Stimulated activated CD8-positive, alpha-beta memory T cell treated with anti-CD3 and anti-CD28 coated beads, Interleukin-15, amount 100 ng/mL, for 1 hour (primary cell): ENCODE results near the gene PPM1N.
A peak's percentile ranks its signal among the peaks of the same experiment; 100 is the strongest.

Experiments
- DNase-seq: peaks from one replicate; pipeline ENCODE4 v3.0.0-alpha.2; 2020; ENCODE audit warnings: low read depth

The PPM1N gene

DNA sequence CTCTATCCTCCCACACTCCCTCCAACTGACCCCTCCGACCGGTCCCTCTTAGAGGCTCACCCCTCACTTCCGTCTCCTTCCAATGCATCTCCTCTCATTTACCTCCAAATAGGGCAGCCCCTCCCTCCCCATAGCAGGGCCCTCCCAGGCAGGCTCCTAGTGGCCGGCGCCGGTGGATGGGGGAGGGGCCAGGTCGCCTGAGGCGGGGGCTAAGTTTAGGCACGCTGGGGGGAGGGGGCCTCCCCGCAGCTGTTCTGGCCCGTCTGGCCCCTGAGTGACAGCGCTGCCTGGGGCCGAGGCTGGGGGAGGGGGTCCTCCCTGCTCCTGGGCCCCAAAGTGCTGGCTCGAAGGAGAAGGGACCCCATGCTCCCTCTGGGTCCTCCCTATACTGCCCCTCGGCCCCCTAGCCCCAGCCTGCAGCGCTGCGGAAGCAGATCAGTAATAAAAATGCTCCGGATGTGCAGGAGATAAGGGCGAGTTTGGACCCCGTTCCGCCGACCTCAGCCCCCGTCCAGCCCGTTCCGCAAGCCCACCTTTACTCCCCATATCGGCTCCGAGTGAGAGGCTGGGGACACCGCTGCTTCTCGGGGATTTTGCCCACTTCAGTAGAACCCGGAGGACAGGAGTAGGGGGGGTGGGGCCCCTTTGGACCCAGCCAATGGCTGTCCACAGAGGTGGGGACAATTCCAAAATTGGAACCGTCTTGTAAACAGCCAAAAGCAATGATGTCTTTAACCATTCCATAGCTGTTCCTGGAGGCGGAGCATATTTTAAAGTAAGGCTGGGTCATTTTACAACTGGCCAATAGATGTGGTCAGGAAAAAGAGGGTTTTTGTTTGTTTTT, 5.4 kb upstream of the PPM1N start:
- DNase-seq = no peak

DNA sequence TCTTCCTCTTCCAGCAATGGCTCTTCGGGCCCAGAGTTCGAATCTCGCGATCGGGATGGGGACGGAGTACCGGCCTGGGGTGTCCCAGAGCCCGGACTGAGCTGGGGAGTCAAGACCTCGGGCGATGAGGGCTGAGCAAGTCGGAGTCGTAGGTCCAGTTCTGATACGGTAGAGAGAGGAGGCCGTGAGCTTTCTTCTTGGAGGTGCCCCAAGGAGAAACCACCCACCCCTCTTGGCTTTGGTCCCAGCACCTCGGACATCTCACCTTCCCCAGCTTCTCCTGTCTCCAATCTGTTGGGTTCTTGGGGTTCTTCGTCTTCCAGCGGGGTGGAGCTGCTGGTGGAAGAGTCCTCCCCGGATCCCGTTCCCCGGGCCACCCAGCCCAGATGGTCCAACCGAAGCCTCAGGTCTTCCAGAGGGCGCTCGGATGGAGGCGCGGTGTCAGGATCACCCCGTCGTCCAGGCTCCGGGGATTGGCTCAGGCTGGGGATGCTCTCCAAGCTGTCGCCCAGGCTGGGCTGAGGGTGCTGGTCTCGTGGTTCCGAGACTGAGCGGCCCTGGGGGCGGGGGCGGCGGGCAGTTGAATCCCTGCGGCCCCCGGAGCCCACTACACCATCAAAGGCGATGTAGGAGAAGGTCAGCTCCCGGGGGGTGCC, 3.9 kb upstream of the PPM1N start:
- DNase-seq = no peak

DNA sequence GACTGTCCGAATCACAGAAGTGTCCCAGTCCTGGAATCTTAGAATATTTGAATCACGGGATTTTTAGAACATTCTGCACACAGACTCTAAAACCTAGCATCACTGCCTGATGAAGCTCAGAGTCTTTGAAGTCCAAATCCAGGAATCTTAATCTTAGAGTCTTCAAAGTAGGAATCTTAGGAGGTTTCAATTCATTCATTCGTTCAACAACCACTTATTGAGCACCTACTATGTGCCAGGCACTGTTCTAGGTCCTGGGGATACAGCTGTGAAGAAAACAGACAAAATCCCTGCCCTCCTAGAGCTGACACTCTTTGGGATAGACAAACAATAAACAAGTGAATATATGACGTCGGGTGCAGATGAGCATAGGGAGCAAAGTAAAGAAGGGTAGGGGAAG, 3.1 kb upstream of the PPM1N start:
- no peak for DNase-seq

DNA sequence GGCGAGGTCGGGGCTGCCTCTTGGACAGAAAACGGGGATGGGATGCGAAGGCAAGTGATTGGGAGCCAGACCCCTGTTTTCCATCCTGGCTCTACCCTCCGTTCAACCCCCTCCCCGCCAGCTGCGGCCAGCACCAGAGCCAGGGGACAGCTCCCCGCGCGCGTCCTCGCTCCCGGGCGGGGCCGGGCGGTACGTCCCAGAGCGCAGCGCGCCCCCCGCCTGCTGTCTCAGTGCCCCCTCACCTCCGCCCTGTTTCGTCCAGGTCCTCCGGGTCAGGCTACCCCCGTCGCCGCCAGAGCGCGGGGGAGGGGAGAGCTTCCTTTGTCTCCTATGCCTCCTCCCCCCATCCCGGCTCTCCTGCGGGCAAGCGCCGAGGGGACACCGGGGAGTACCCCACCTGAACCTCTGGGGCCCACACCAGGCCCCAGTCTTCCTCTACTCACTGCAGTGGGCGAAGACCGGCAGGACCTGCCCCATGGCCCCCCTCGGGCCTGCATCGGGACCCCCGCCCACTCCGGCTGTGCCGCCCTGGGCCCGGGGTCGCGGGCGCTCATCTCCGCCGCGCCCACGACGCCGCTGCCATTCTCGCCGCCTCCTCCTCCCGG, 1.8 kb upstream of the PPM1N start:
- DNase-seq = no peak

DNA sequence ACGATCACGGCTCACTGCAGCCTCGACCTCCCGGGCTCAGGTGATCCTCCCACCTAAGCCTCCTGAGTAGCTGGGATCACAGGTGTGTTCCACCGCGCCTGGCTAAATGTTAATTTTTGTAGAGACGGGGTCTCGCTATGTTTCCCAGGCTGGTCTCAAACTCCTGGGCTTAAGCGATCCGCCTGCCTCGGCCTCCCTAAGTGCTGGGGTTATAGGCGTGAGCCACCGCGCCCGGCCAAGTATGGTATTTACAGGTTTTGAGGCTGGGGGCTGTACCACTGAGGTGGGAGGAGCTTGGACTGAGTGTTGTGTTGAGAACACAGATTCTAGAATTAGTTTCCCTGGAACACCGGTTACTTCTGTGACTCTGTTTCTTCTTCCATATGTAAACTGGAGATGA, 452 bp upstream of the PPM1N start:
- DNase-seq = no peak

DNA sequence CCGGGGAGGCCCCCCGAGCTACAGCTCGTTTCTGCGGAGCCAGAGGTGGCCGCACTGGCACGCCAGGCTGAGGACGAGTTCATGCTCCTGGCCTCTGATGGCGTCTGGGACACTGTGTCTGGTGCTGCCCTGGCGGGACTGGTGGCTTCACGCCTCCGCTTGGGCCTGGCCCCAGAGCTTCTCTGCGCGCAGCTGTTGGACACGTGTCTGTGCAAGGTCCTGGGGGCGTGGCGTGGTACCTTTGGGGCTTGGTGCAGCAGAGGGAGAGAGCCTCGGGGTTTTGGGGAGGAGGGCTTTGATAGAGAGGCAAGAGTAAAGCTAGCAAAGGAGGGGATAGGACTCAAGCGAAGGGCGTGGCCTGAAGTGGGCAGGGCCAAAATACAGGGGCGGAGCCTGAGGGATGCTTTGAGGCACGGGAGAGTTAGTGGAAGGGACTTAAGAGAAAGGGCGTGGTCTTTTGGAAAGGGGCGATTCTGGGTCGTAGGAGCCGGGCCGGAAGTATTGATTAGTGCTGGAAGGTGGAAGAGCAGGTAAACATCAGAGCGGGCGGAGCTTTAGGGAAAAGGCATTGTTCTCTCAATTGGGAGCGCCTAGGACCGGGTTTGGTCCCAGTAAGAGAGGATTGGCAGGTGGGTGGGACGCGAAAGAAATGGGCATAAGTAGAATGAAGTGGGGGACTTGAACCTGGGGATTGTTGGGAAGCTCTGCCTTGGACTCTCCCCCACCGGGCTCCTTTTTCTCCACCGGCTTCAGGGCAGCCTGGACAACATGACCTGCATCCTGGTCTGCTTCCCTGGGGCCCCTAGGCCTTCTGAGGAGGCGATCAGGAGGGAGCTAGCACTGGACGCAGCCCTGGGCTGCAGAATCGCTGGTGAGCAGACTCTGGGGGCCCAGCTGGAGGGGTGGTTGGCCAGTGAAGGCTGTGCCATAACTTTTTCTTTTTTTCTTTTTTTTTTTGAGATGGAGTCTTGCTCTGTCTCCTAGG, 1.2 kb downstream of the PPM1N start:
- DNase-seq = no peak

DNA sequence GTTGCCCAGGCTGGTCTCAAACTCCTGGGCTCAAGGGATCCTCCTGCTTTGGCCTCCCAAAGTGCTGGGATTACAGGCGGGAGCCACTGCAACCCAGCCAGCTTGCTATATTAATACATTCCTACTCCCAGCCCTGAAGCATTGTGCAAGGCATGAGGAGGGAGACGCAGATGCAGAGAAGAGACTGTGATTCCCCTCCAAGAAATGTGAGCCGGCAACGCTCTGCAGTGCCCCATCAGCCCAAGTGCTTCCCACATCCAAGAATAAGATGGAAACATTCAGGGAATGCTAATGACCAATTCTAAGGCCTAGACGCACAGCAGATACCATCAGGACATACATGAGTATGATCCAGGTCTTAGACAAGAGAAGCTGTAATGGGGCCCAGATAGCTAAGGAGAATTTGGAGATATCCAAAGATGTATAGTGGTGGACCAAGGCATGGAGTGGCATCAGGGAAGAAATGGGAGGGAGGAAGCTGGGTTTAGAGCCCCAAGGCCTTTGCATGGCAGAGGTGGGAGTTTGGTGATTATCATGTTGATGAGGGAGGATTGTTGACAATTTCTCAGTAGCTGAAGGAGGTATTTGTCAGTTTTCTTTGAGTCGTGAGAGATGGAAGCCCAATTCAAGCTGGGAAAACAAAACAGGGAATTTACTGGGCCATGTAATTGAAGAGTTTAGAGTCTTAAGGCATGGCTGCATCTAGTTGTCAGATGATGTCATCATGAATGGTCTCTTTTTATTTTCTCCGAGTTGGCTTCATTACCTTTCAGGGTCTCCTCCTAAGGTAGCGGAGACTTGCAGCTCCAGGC, 2.9 kb downstream of the PPM1N start:
- DNase-seq = no peak

DNA sequence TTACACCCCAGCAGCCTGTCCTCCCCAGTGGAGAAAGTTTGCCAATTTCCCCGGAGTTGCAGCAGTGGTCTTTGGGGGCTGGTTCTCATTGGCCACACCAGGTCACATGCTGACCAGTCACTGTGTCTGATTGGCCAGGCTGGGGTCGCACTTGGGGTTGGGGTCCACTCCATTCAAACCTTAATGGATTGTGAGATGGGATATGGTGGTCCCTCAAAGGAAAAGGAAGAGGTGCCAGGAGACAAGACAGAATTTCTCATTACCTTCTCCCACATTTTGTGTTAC, 3.4 kb downstream of the PPM1N start:
- DNase-seq = no peak

DNA sequence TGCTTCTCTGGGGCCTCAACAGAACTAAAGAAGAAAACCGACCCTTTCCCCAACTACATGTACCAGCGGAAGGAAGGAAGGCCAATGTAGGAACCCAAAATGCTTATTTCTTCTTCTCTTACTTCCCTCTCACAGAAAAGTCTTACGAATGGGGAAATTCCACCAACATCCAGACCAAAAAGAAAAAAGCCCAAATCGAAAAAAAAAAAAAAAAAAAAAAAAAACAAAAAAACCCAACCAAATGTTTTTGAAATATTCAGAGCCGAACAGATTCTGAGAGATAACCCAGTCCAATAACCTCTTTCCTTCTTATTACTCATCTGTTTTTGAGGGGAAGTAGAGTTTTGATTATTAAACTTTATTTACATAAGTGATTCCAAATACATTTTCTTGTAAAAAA, 3.9 kb downstream of the PPM1N start:
- no peak for DNase-seq

DNA sequence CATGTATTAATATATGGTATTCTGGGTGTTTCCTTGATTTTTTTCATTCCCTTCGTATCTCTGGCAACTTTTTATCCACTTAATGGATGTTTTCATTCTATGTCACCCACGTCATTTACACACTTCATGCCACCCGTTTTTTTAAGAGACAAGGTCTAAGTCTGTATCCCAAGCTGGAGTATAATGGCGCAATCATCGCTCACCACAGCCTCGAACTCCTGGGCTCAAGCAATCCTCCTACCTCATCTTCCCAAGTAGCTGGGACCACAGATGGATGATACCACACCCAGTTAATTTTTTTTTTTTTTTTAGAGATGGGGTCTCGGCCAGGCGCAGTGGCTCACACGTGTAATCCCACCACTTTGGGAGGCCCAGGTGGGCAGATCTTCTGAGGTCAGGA, 5.7 kb downstream of the PPM1N start:
- no peak for DNase-seq

DNA sequence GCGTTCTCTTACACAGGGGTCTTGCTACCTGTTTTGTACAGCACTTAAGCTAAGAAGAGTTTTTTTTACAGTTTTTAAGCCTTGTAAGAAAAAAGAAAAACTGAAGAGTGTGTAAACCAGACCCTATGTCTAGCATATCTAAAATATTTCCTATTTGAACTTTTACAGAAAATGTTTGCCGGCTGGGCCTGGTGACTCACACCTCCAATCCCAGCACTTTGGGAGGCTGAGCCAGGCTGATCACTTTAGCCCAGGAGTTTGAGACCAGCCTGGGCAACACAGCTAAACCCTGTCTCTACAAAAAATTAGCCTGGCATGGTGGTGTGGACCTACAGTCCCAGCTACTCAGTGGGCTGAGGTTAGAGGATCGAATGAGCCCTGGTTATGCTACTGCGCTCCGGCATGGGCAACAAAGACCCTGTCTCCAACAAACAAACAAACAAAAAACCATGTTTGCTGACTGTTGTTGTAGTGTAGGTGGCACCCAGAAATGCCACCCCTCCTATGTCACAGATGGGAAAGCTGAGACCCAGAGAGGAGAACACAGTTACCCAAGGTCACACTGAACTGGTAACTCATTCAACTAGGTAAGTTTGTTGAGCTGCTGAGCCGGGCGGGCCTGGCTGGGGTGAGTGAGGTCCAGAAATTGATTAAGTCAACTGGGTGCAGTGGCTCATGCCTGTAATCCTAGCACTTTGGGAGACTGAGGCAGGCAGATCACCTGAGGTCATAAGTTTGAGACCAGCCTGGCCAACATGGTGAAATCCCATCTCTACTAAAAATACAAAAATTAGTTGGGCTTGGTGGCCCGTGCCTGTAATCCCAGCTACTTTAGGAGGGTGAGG, 7.1 kb downstream of the PPM1N start:
- no peak for DNase-seq

DNA sequence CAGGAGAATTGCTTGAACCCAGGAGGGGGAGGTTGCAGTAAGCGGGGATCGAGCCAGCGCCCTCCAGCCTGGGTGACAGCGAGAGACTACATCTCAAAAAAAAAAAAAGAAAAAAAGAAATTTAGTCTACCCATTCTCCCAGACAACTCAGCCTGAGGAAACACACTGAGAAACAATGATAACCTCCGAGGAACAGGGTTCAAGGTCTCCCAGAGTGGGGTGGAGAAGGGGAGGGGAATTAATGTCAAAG, 7.7 kb downstream of the PPM1N start:
- DNase-seq = no peak

DNA sequence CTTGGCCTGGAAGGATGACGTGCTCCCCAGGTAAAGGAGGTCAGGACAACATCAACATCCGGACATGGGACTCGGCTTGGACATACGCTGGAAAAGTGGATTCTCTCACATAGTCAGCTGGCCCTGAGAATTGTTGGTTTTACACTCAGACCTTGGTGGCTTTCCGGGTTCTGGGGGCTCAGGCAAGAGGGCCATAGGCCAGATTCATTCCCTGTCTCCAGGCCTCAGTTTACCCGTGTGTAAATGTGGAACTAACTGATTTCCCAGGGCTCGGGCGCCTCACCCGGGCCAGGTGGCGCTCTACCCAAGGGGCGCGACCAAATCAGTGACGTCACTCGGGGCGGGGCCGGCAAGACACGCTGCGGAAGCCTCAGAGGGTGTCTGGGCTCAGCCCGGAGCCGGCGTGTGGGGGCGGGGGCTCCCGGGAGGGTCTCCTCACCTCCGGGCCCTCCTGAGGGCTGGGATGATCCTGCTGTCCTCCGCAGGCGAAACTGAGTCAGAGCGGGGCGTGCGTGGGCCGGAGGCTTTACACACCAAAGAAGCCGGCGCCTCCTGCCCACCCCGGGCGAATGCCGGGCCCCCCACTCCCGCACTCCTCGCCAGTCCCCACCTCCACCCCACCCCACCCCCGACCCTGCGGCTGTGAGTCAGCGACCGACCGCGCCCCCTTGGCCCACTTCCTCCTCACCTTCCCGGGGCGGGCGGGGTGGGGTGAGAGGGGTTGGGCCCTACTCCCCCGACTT, 8.2 kb downstream of the PPM1N start:
- peak; percentile 97 for DNase-seq

DNA sequence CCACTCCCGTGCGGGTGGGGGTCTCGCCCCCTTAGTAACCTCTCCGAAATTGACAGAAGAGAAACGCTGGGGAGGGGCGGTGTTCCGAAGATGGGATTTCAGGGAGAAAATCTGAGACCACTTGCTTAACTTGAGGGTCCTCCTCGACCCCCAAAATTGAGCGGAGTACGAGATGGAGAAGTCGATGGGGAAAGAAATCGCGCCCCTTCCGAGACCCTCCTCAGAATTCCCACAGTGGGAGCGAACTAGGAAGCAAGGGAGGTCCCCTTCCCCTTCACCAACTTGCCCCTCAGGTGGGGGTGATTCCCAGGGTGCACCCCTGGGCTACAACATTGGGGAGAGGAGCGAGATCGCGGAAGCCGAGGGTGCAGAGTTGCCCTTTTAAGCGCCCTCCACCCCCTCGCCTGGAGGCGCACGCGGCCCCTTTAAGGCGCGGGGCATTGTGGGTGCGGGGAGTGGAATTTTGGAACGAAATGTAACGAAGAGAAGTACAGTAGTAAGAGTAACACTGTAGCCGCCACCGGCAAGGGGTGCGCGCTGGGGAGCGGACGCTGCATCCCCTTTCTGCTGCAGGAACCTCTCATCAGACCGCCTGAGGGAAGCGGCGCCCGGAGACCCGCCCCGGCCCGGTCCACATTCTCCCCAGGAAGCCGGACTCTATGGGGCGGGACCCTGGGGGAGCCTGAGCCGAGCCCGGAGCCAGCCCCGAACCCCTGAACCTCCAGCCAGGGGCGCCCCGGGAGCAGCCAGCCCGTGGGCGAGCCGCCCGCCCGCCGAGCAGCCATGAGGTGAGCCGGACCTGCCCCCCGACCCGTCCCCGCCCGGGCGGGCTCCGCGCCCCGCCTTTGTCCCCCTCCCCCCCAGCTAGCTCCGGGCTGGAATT, 9.0 kb downstream of the PPM1N start, which contains the start of gene VASP:
Gene VASP (plus strand): TSS at position 491 of the 883 bp plus-strand sequence. CDS start 293 bp downstream, at position 784.
- DNase-seq = peak; percentile 85

DNA sequence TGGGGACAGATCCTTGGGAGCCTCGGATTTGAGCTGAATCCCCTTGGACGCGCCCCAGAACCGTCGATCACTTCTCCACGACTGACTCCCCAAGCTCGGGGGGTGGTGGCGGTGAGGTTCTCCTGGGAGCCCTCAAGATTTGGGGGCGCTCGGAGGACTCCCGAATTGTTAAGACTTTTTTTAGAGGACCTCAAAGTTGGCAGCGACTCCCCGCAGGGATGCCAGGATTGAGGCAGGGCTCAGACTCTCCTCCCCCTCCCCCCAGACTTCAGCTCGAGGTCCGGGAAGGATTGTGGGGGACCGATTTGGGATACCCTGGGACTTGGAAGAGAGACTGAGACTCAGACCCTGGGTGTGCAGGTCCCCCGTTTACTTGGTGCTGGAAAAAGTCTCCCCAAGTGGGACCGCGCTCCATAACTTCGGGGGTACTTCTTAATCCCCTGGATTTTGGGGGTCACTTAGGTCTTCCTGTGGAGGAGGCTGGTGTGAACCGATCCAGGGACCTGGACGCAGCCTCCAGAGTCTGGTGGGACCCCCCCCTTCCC, 9.7 kb downstream of the PPM1N start:
- no peak for DNase-seq

DNA sequence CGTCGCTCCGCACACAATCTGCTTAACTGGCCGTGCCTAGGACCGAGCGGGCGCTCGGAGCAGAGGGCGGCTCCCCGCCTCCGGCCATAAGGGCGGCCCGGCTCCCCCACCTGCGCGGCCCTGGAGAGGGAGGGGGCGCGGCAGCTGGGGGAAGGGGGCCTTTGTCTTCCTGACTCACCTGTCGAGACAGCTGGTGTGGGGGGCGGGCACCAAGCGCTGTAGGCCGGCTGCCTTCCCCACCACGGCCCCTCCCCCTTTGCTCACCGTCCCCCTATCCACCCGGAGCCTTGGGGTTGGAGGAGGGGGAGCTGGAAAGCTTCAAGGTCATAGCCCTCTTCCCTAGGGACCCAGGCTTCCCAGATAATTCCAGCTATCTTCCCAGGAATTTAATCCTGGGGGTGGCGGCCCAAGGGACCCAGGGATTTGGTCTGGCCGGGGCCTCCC, 10.2 kb downstream of the PPM1N start:
- DNase-seq = no peak

DNA sequence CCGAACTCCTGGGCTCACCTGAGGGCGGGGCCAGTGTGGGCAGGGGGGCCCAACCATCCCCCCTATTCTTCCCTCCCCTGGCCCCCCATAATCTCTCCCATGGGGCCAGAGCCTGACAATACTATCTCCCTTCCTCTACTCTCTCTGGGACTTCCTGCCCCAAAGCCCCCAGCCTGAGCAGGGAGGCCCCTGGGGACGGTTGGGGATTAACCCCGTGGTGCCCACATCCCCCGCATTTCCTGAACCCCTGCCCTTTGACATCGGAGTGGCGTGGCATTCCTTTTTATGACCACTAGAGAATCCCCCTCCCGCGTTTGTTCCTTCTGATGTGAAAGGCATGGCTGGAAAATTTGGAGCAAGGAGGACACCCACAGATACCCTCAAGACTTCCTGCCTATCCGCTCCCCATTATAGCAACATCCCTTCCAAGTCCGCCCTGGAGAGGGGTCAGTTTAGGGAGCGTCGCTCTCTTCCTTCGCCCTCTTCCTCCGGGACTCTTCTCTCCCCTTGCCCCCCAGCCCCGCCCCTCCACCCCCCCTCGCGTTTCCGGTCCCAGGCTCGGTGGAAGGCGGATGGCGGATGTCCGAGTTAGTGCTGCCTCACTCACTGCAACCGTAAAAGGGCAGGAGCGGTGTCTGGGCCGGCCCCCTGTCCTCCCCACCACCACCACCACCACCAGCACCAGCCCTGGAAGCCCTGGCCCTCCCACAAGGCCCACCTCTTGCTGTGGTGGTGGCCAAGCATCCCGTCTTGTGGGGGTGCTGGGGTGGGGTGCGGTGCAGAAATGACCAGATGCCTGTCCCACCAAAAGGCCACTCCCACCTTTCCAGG, 10.8 kb downstream of the PPM1N start:
- DNase-seq = no peak

DNA sequence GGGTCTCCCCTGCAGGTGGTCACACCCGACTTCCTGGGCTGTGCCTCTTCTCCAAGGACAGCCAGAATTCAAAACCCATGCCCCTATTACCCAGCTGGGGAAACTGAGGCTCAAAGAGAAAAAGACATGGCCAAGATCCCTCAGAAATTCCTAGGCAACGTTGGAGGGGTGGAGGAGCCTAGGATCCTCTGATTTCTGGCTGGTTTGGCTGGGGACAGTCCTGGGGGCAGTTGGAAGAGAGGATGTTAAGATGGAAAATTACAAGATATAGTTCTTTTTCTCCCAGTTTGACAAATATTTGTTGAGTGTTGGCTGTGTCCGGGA, 11.4 kb downstream of the PPM1N start:
- DNase-seq = no peak
